Sigmoid colon (tissue), 4 donors: ENCODE measurements around the gene MAPKBP1.

Source experiments
- EP300 ChIP-seq, 4 donors: sonication (generic); formaldehyde crosslinking; IDR thresholded peaks; one replicate each; pipeline ENCODE4 v1.6.1; 2017; ENCODE audit warnings: antibody characterized with exemption in 4 of 4
- POLR2A ChIP-seq, 2 donors: fragments of 450-650 bp; IDR thresholded peaks; one replicate each; pipeline ENCODE4 v1.6.1; 2016; ENCODE audit warnings: antibody characterized with exemption in 2 of 2, mild to moderate bottlenecking in 2 of 2, moderate library complexity in 2 of 2
- POLR2AphosphoS5 ChIP-seq, 4 donors: sonication (generic); formaldehyde crosslinking; IDR thresholded peaks; one replicate each; pipeline ENCODE4 v1.6.1; 2017; ENCODE audit warnings: antibody characterized with exemption in 4 of 4
- TF ChIP-seq, protein P1 (sequence below), 4 experiments: fragments of 450-650 bp in 3 of 4; fragments of 200-600 bp in 1 of 4; IDR thresholded peaks; one replicate each; pipeline ENCODE4 v1.5.1; 2016 to 2019; ENCODE audit warnings: antibody characterized with exemption in 4 of 4, mild to moderate bottlenecking in 3 of 4, moderate library complexity in 2 of 4

DNA sequence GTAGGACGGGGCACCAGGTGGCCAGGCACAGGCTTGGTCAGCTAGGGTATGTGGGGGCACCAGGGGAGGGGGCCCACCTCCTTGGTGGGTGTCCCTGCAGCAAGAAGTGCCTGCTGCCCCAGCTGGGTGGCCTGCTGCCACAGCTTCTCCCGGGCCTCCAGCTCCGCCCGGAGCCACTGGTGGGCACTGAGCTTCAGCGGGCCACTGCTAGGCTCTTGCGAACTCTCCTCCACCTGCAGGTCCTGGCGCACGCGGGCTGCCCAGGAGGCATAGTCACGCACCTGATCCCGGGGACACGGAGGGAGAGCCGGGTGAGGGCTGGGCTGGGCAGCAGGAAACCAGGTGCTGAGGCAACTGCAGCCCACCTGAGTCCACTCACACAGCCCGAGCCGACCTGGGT lies 94.0 kb downstream of the MAPKBP1 start:
- TF ChIP-seq, protein P1, sequence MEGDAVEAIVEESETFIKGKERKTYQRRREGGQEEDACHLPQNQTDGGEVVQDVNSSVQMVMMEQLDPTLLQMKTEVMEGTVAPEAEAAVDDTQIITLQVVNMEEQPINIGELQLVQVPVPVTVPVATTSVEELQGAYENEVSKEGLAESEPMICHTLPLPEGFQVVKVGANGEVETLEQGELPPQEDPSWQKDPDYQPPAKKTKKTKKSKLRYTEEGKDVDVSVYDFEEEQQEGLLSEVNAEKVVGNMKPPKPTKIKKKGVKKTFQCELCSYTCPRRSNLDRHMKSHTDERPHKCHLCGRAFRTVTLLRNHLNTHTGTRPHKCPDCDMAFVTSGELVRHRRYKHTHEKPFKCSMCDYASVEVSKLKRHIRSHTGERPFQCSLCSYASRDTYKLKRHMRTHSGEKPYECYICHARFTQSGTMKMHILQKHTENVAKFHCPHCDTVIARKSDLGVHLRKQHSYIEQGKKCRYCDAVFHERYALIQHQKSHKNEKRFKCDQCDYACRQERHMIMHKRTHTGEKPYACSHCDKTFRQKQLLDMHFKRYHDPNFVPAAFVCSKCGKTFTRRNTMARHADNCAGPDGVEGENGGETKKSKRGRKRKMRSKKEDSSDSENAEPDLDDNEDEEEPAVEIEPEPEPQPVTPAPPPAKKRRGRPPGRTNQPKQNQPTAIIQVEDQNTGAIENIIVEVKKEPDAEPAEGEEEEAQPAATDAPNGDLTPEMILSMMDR (IDR thresholded peaks at IDR 0.05) = no peak
- TF ChIP-seq POLR2A (IDR thresholded peaks at IDR 0.05) (no peak), POLR2AphosphoS5 (IDR thresholded peaks at IDR 0.05) (no peak), EP300 (IDR thresholded peaks at IDR 0.05) (no peak)
